Activated CD8-positive, alpha-beta T cell treated with anti-CD3 and anti-CD28 coated beads for 36 hours (primary cell): ENCODE data around the gene FMNL3. TPM values are rescaled to one million over a fixed set of nuclear protein-coding genes. Genes with fewer than 3 reads are reported as not detected.
"Not testable (repeated sequence)": the region's sequence is repeated elsewhere in the genome, so short reads cannot be mapped to it uniquely, and the experiment has no call there.

Experiments used
- ATAC-seq: fragments of 200-7000 bp; cut with Tn5 transposase; one replicate; pipeline ENCODE4 v1.10.0; 2021; ENCODE audit warnings: mild to moderate bottlenecking, moderate library complexity
- CTCF ChIA-PET: fragments of 350-600 bp; sonication (Branson Sonifier 250); formaldehyde crosslinking; loops from one replicate; lab custom pipeline; 2021; ENCODE audit warnings: antibody characterized with exemption; lab: Charles Lee
- POLR2A ChIA-PET: fragments of 350-600 bp; sonication (Branson Sonifier 250); formaldehyde crosslinking; loops from one replicate; lab custom pipeline; 2021; ENCODE audit warnings: antibody characterized with exemption; lab: Charles Lee
- DNase-seq: peaks from one replicate; pipeline ENCODE4 v3.0.0-alpha.2; 2020
- H3K27ac Mint-ChIP-seq: one replicate; pipeline ENCODE4 v1.8.0; 2021; ENCODE audit warnings: mild to moderate bottlenecking, mixed read lengths
- H3K27me3 Mint-ChIP-seq: one replicate; pipeline ENCODE4 v1.8.0; 2021; ENCODE audit warnings: mixed read lengths
- H3K36me3 Mint-ChIP-seq: one replicate; pipeline ENCODE4 v1.8.0; 2021; ENCODE audit warnings: low read depth, mixed read lengths
- H3K4me1 Mint-ChIP-seq: one replicate; pipeline ENCODE4 v1.8.0; 2021; ENCODE audit warnings: low read depth, mixed read lengths
- H3K4me3 Mint-ChIP-seq: one replicate; pipeline ENCODE4 v1.8.0; 2021; ENCODE audit warnings: mild to moderate bottlenecking, moderate library complexity, mixed read lengths
- H3K9me3 Mint-ChIP-seq: one replicate; pipeline ENCODE4 v1.8.0; 2021; ENCODE audit warnings: mixed read lengths
- CTCF ChIP-seq: fragments of 200-600 bp; IDR thresholded peaks from one replicate; pipeline ENCODE4 v1.8.0; 2022; ENCODE audit warnings: antibody characterized with exemption, mild to moderate bottlenecking
- intact Hi-C: fragments of 100-400 bp; cut with micrococcal nuclease; formaldehyde crosslinking; loops from one replicate; pipeline ENCODE4 v1.10.0; 2022
- total RNA-seq, 2 experiments: library from RNA; stranded (reverse); gene quantifications; one replicate each; pipeline ENCODE4 v1.2.3, GENCODE V29; 2021

The FMNL3 gene
- total RNA-seq, 2 experiments from 2014 or later, result 22.8 to 23.5 TPM

GRCh38 chr12:49730568-49731101, 23.4 kb upstream of the FMNL3 start:
- H3K27me3 Mint-ChIP-seq, result peaks cover 3% of the 10 kb centered on the region
- DNase-seq, result no peak
- no peaks in the 10 kb centered on the region for H3K4me1 Mint-ChIP-seq
- ATAC-seq, result no peak
- intact Hi-C loops, result no loop called here
- H3K4me3 Mint-ChIP-seq, result no peak overlapping the region
- no peaks in the 10 kb centered on the region for H3K36me3 Mint-ChIP-seq
- no peak overlapping the region for H3K27ac Mint-ChIP-seq
- TF ChIP-seq CTCF, result no peak
- H3K9me3 Mint-ChIP-seq, result peaks cover 6% of the 10 kb centered on the region
- CTCF ChIA-PET, result no interaction called here
- POLR2A ChIA-PET, result no interaction called here

DNA sequence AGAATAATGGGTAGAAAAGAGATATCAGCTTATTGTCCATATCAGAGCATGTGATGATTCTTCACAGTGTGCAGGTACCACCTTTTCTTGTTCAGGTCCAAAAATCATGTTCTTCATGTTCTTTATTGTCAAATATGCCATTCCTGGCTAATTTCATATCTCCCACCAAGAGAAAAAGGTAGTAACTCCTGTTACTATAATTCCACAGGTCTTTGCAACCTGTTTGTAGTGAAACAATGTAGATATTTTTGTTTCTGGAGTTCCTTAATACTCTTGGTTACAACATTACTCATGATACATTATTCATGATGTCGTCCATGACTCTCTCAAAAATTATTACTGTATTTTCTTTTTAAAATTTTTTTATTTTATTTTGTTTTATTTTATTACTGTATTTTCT, 22.8 kb upstream of the FMNL3 start:
- Mint-ChIP-seq H3K27me3 (peaks cover 3% of the 10 kb centered on the region), H3K4me3 (no peak overlapping the region), H3K36me3 (no peaks in the 10 kb centered on the region), H3K9me3 (peaks cover 4% of the 10 kb centered on the region), H3K4me1 (no peaks in the 10 kb centered on the region), H3K27ac (no peak overlapping the region)
- DNase-seq (no peak), ATAC-seq (no peak)
- intact Hi-C loops, result no loop called here
- TF ChIP-seq CTCF, result no peak
- CTCF ChIA-PET, result no interaction called here
- POLR2A ChIA-PET, result no interaction called here

DNA sequence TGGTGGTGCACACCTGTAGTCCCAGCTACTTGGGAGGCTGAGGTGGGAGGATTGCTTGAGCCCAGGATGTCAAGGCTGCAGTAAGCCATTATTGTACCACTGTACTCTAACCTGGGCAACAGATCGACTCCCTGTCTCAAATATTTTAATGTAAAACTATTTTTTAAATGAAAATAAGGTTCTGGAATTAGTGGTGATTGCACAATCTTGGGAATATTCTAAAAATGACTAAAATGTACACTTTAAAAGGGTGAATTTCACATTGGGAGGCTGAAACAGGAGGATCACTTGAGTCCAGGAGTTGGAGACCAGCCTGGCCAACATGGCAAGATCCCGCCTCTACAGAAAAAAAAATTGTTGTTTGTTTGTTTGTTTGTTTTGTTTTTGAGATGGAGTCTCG, 21.2 kb upstream of the FMNL3 start:
- CTCF ChIA-PET, result interaction anchor here (1.1 kb wide), 1 partner anchor 34 kb away, joined by 3 read pairs; no protein-coding TSS in a partner anchor

DNA sequence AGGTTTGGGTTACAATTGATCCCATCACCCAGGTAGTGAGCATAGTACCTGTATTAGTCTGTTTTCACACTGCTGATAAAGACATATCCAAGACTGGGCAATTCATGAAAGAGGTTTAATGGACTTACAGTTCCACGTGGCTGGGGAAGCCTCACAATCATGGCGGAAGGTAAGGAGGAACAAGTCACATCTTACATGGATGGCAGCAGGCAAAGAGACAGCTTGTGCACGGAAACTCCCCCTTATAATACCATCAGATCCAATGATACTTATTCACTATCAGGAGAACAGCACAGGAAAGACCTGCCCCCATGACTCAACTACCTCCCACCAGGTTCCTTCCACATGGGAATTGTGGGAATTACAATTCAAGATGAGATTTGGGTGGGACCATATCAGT, 14.2 kb upstream of the FMNL3 start:
- CTCF ChIA-PET, result interaction anchor here (1.4 to 1.7 kb wide), 3 partner anchors 20 to 84 kb away, joined by 3 to 12 read pairs (median 4); partner anchors contain the start of gene TMBIM6
- ATAC-seq, intact Hi-C loops, H3K4me3 Mint-ChIP-seq, H3K4me1 Mint-ChIP-seq, H3K27me3 Mint-ChIP-seq, H3K27ac Mint-ChIP-seq, H3K36me3 Mint-ChIP-seq, H3K9me3 Mint-ChIP-seq, DNase-seq, POLR2A ChIA-PET: not testable (repeated sequence)

More for the DNA sequence above, 21.2 kb upstream of the FMNL3 start:
- DNase-seq (no peak), ATAC-seq (no peak)
- Mint-ChIP-seq H3K27ac (no peak overlapping the region), H3K9me3 (no peaks in the 10 kb centered on the region), H3K4me3 (no peak overlapping the region), H3K36me3 (no peaks in the 10 kb centered on the region), H3K27me3 (peaks cover 3% of the 10 kb centered on the region), H3K4me1 (no peaks in the 10 kb centered on the region)
- no peak for TF ChIP-seq CTCF
- POLR2A ChIA-PET, result interaction anchor here (1.4 kb wide), 1 partner anchor 13 kb away, joined by 3 read pairs; the partner anchor contains the start of gene TMBIM6
- intact Hi-C loops, result no loop called here

DNA sequence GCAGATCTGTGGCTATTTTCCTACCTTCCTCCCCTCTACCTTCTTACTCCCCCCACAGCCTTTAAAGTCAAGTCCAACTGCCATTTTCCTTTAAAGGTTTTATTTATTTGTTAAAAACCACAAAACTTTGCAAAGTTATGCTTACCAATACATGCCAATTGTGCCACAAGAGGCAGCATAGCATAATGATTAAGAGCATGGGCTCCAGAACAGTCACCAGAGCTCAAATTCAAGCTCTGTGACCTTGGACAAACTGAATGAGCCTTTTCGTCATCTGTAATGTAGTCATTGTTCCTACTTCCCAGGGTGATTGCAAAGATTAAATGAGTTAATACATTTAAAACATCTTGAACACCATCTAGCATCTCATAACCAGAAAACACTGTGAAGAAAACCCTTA, 13.0 kb upstream of the FMNL3 start:
- no peak for TF ChIP-seq CTCF
- intact Hi-C loops, result no loop called here

GRCh38 chr12:49717800-49718199, 10.6 kb upstream of the FMNL3 start:
- H3K4me1 Mint-ChIP-seq, intact Hi-C loops, H3K9me3 Mint-ChIP-seq, ATAC-seq, H3K27me3 Mint-ChIP-seq, DNase-seq, H3K4me3 Mint-ChIP-seq, H3K27ac Mint-ChIP-seq, H3K36me3 Mint-ChIP-seq: not testable (repeated sequence)
- POLR2A ChIA-PET, result interaction anchor here (1.2 kb wide), 1 partner anchor 87 kb away, joined by 4 read pairs; no protein-coding TSS in a partner anchor
- CTCF ChIA-PET, result interaction anchor here (1.1 to 19.2 kb wide), 4 partner anchors 10 to 137 kb away, joined by 3 to 556 read pairs (median 5); no protein-coding TSS in a partner anchor

More for the DNA sequence above, 13.0 kb upstream of the FMNL3 start:
- DNase-seq (no peak), ATAC-seq (no peak)
- ChIA-PET CTCF (interaction anchor here (1.3 to 1.7 kb wide), 4 partner anchors 21 to 83 kb away, joined by 3 to 12 read pairs (median 4); partner anchors contain the start of gene TMBIM6), POLR2A (interaction anchor here (0.5 kb wide), 1 partner anchor 21 kb away, joined by 4 read pairs; no protein-coding TSS in a partner anchor)
- Mint-ChIP-seq H3K9me3 (no peaks in the 10 kb centered on the region), H3K27ac (no peak overlapping the region), H3K4me3 (no peak overlapping the region), H3K4me1 (no peaks in the 10 kb centered on the region), H3K27me3 (peaks cover 3% of the 10 kb centered on the region), H3K36me3 (no peaks in the 10 kb centered on the region)
